NCI-H2196 treated with DMSO at 0.1 percent for 48 hours (cell line): ENCODE results near the gene HMOX2.

Experiments used
- DNase-seq: peaks from one replicate; lab custom pipeline; 2025; ENCODE audit not compliant: unreplicated experiment; lab: John Stamatoyannopoulos, UW

Gene HMOX2

GRCh38 chr16:4463522-4464163, 12.6 kb upstream of the HMOX2 start:
- DNase-seq: no peak

- no peak for DNase-seq
These were observed 10.0 kb upstream of the HMOX2 start for GRCh38 chr16:4465977-4466779.

- no peak for DNase-seq
These were observed 8.3 kb upstream of the HMOX2 start for GRCh38 chr16:4467916-4468315.

GRCh38 chr16:4468972-4469371, 7.2 kb upstream of the HMOX2 start:
- DNase-seq: no peak

- DNase-seq: no peak
These were observed 4.3 kb upstream of the HMOX2 start for GRCh38 chr16:4471869-4472268.

GRCh38 chr16:4472880-4473279, 3.3 kb upstream of the HMOX2 start:
- DNase-seq: no peak

- DNase-seq: peak; percentile 91
These were observed 1.8 kb upstream of the HMOX2 start, which contains the start of gene NMRAL1 for GRCh38 chr16:4474192-4474961. NMRAL1 (minus strand) TSS chr16:4474625; CDS start chr16:4474132, 493 bp downstream.

GRCh38 chr16:4477966-4478365, 1.8 kb downstream of the HMOX2 start:
- DNase-seq: no peak

- DNase-seq: no peak
These were observed 5.3 kb downstream of the HMOX2 start for GRCh38 chr16:4481526-4481925.

- DNase-seq: no peak
These were observed 5.8 kb downstream of the HMOX2 start for GRCh38 chr16:4481963-4482362.

GRCh38 chr16:4486126-4486893, 10.1 kb downstream of the HMOX2 start:
- DNase-seq: no peak

- DNase-seq: no peak
These were observed 11.8 kb downstream of the HMOX2 start for GRCh38 chr16:4487955-4488498.

- DNase-seq: no peak
These were observed 12.3 kb downstream of the HMOX2 start for GRCh38 chr16:4488499-4488967.

GRCh38 chr16:4489030-4489429, 12.8 kb downstream of the HMOX2 start:
- DNase-seq: no peak

- DNase-seq: no peak
These were observed 15.7 kb downstream of the HMOX2 start for GRCh38 chr16:4491898-4492297.

- DNase-seq: no peak
These were observed 18.7 kb downstream of the HMOX2 start for GRCh38 chr16:4494746-4495490.

- DNase-seq: no peak
These were observed 19.6 kb downstream of the HMOX2 start for GRCh38 chr16:4495766-4496165.

GRCh38 chr16:4496305-4496704, 20.1 kb downstream of the HMOX2 start:
- no peak for DNase-seq

- no peak for DNase-seq
These were observed 22.5 kb downstream of the HMOX2 start for GRCh38 chr16:4498546-4499195.
